ENCODE results near the gene PSTPIP1. TPM values are rescaled to one million over a fixed set of nuclear protein-coding genes. Genes with fewer than 3 reads are reported as not detected.

Gene PSTPIP1
- total RNA-seq, 1 donor from 2014 or later, result 13.3 TPM

- DNase-seq (ENCODE audit: extremely low spot score in 2 of 2), result peak in 1 of 2 donors; percentile 81
- intact Hi-C loops (cut with DNase I), result no loop called here
- no peaks in the 10 kb centered on the region for H3K9me3 ChIP-seq
- TF ChIP-seq POLR2A (IDR thresholded peaks at IDR 0.05) (no peak), CTCF (IDR thresholded peaks at IDR 0.05) (no peak), POLR2AphosphoS5 (IDR thresholded peaks at IDR 0.05; ENCODE audit: insufficient read depth in 1 of 2, low read depth in 1 of 2) (no peak)
- H3K36me3 ChIP-seq, result no peaks in the 10 kb centered on the region
- H3K27me3 ChIP-seq, result no peaks in the 10 kb centered on the region
- H3K4me3 ChIP-seq, result no peak overlapping the region
- H3K4me1 ChIP-seq, result peaks cover 7% of the 10 kb centered on the region
- H3K27ac ChIP-seq, result no peak overlapping the region
These were observed 40.7 kb downstream of the PSTPIP1 start for GRCh38 chr15:77035584-77035983.

GRCh38 chr15:77035999-77036471 lies 41.1 kb downstream of the PSTPIP1 start:
- intact Hi-C loops (cut with DNase I), result no loop called here
- Histone ChIP-seq H3K27ac (no peak overlapping the region), H3K9me3 (no peaks in the 10 kb centered on the region), H3K36me3 (no peaks in the 10 kb centered on the region), H3K4me3 (no peak overlapping the region), H3K27me3 (no peaks in the 10 kb centered on the region), H3K4me1 (peaks cover 7% of the 10 kb centered on the region)
- DNase-seq (ENCODE audit: extremely low spot score in 2 of 2), result peak in 1 of 2 donors; percentile 52
- TF ChIP-seq CTCF (IDR thresholded peaks at IDR 0.05) (no peak), POLR2AphosphoS5 (IDR thresholded peaks at IDR 0.05; ENCODE audit: insufficient read depth in 1 of 2, low read depth in 1 of 2) (peak in 1 of 2 donors; percentile 3)

GRCh38 chr15:77036537-77037387 lies 41.8 kb downstream of the PSTPIP1 start:
- Histone ChIP-seq H3K4me1 (peaks cover 7% of the 10 kb centered on the region), H3K9me3 (no peaks in the 10 kb centered on the region), H3K27ac (no peak overlapping the region), H3K36me3 (no peaks in the 10 kb centered on the region), H3K27me3 (no peaks in the 10 kb centered on the region), H3K4me3 (no peak overlapping the region)
- TF ChIP-seq POLR2A (IDR thresholded peaks at IDR 0.05) (no peak), CTCF (IDR thresholded peaks at IDR 0.05) (no peak), POLR2AphosphoS5 (IDR thresholded peaks at IDR 0.05; ENCODE audit: insufficient read depth in 1 of 2, low read depth in 1 of 2) (peak in 1 of 2 donors; percentile 3)
- intact Hi-C loops (cut with DNase I), result no loop called here
- peak in 1 of 2 donors; percentile 85 for DNase-seq (ENCODE audit: extremely low spot score in 2 of 2)

GRCh38 chr15:77037388-77038209 lies 42.7 kb downstream of the PSTPIP1 start:
- peak in 1 of 2 donors; percentile 89 for DNase-seq (ENCODE audit: extremely low spot score in 2 of 2)
- peaks cover 7% of the 10 kb centered on the region for H3K4me1 ChIP-seq
- TF ChIP-seq CTCF (IDR thresholded peaks at IDR 0.05) (no peak), POLR2AphosphoS5 (IDR thresholded peaks at IDR 0.05; ENCODE audit: insufficient read depth in 1 of 2, low read depth in 1 of 2) (no peak), POLR2A (IDR thresholded peaks at IDR 0.05) (no peak)
- intact Hi-C loops (cut with DNase I), result no loop called here
- H3K4me3 ChIP-seq, result no peak overlapping the region
- H3K9me3 ChIP-seq, result no peaks in the 10 kb centered on the region
- H3K27ac ChIP-seq, result no peak overlapping the region
- H3K36me3 ChIP-seq, result no peaks in the 10 kb centered on the region
- H3K27me3 ChIP-seq, result no peaks in the 10 kb centered on the region

Measured in vagina (tissue), 2 donors.